Smooth muscle cell of the brain vasculature (primary cell): ENCODE results near the gene ABHD2.
A peak's percentile ranks its signal among the peaks of the same experiment; 100 is the strongest.

Source experiments
- DNase-seq: peaks from one replicate; pipeline ENCODE4 v3.0.0-alpha.2; 2012; ENCODE audit warnings: low read depth, low spot score

Gene ABHD2

DNA sequence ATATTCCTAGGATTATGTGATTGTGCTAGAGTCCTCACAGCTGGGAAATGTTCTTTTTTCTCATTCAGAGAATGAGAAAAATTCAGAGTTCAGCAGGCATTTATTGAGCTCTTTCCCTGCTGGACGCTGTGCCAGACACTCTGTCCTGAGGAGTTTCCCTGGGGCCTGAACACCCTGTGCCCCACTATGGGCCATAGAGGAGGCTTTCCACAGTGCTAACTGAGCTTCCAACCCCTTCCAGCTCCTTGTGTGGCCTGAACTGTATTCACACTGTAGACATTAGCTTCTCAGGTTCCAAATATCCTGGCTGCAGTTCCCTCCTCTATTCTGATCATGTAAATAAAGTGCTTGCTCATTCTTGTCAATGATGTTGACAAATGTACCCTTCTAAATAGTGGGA, 10.0 kb downstream of the ABHD2 start:
- DNase-seq = no peak

DNA sequence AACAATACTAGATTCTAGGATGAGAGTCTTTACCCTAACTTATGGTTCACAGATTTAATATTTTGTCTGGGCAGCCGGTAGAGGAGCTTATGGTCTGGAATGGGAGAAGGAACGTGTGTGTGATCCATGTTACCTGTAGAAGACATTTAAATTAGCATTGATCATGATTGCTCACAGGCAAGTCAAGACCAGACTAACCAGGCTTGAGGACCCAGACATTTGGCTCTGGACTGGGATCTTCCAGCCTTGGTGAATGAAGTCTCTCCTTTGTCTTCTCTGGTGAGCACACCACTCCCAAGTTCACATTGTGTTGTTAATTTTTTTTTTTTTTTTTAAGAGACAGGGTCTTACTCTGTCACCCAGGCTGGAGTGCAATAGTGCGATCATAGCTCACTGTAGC, 11.7 kb downstream of the ABHD2 start:
- no peak for DNase-seq

DNA sequence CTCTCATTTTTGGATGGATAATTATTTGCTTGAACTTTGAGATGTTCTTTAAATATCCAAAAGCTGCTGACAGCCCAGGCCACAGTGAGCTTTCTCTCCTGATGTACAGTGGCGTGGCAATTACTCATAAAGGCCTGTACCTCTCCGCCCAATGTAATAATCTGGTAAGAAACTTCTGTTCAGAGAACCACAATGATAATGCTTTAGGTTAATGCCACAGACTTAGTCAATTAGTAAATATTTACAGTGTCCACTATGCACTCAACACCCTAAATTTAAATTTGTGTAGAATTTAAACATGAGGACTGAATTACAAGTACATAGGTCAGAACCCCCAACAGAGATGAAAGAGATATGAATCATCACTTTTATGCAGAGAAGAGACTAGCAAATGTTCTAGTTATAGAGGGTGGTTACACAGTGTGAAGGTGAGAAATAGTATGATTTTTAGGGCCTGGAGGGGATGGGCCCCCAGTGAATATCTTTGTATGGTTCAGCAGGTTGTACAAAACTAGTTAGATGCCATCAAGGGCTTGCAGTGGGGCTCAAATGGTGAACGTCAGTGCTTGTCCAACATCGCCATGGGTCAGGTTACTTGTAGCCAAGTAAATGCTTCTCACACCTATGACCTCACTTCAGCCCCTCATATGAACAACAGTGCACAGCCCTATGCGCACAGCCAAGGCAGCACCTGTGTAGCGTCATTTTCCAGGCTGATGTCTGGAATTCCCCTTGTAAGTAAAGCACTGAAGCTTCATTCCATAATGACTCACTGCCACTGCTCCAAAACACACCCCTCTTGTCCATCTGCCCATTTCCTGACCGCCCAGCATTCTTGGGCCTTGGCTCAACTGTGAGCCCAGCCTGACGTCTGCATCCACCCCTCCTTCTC, 13.3 kb downstream of the ABHD2 start:
- peak; percentile 74 for DNase-seq

DNA sequence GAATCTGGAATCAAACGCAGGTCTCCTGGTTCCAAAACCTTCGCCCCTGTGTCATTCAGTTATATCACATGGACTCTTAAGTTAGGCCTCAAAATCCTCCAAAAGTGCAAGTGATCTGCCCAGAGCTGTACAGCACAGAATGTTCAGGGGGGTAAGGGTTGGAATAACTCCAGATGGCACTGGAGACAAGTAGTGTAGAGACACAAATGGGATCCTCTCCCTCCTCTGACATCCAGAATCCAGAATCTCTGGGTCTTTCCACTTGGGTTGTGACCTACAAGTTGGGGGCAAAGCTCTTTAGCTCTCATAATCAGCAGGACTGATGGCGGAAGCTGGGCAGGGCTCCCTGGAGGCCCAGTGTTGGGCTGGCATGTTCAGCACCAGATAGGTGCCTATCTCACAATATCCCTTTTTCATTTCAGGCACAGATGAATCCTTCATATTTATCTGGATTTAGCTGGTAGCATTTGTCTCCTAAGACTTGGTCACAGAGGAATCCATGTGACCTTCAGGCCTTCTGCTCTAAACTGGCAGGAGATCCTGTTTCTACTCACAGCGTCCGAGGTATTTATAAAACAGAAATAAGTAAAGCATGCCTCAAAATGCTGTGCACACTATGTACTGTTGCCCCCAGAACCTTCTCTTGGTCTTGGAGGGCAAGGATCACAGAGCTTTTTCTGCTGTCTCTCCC, 15.4 kb downstream of the ABHD2 start:
- no peak for DNase-seq

DNA sequence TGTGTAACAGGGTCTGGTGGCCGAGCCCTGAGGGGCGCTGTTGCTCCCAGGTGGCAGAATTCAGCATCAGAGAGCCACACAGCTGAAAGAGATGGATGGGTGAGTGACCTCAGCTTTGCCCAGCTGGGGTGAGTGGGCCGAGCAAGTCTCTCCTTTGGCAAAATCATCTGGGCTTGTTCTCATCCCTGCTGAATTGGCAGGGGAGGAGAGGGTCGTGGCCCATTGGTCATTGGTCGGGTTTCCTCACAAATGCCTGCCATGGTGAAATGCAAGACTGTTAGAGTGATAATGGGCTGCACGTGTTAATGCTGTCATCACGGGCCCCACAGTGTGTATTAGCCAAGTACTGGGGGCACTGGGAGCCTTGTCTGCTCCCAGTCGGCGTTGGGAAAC, 15.9 kb downstream of the ABHD2 start:
- no peak for DNase-seq

DNA sequence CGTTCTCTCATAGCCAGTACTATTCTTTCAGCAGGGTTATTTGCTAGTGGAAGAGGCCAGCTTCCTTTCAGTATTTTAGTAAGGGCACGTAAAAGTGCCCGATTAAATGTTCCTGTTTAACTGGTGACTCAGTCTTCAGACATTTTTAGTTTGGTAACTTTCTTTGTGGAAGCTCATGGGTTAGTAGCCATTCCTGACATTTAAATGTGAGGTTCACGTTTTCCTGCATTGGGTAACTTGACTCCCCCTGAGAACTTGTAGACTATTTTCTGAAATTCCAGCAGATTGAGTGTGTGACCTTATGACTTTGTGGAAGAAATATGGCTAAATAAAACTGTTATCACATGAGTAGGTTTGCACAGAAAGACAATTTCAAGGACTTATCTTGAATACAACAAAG, 16.9 kb downstream of the ABHD2 start:
- peak; percentile 58 for DNase-seq

DNA sequence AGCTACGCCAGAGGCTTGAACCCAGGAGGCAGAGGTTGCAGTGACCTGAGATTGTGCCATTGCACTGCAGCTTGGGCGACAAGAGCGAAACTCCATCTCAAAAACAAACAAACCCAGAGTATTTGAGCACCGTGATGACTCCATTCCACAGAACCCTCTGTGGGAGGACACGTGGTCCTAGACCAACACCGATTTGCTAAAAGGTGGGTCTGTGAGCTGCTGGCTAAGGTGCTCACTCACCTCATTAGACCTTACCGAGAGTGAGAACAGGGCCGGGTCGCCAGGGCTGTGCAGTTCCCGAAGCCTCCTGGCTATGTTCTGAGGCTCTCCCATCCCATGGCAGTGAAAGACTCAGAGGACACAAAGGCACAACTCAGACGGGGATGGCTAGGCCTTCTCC, 17.9 kb downstream of the ABHD2 start:
- DNase-seq = no peak

DNA sequence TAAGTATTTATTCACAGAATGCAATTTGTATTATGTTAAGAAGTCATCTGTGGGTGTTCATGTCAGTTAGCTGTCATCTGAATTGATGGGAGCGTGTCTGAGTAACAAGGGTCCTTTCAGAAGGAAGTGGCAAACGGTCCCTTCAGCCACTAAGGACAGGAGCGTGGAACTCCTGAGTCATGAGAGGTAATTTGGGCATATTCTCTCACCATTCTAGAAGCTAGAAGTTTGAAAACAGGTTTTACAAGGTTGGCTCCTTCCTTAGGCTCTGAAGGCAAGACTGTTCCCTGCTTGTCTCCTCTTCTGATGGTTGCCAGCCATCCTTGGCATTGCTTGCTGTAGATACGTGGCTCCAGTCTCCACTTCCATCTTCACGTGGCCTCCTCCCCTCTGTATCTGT, 19.7 kb downstream of the ABHD2 start:
- no peak for DNase-seq

DNA sequence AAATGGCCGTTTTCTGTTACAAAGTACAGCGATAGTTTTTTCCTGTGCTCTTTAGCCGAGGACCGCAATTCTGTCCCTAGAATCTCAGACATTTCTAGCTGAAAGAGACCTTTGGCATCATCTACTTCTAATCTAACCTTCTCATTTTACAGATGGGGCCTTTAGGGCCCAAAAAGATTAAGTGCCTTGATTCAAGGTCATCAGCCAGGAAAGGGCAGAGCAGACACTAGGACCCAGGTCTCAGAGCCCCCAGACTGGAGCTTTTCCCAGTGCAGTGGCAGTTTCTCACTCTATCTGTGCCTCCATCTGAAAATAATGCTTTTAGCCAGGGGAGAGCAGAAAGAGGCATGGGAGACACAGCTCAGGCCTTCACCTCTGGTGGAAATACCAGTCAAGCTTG, 20.6 kb downstream of the ABHD2 start:
- no peak for DNase-seq

DNA sequence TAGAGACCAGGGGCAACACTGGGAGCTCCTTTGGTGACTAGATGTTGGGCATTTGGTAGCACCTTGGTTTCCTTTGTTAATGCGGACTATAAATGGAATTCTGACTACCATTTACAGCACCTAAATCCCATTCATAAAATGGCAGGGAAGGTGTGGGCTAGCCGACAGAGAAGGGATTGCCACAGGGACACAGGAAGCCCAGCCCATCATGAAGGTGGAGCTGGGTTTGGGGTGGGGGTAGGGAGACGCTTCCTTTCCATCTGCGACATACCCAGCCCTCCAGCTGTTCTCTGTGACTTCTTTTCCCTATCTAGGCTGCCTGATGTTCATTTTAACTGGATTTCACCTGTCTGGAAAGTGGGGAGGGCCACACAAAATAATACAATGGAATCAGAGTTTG, 21.0 kb downstream of the ABHD2 start:
- no peak for DNase-seq

DNA sequence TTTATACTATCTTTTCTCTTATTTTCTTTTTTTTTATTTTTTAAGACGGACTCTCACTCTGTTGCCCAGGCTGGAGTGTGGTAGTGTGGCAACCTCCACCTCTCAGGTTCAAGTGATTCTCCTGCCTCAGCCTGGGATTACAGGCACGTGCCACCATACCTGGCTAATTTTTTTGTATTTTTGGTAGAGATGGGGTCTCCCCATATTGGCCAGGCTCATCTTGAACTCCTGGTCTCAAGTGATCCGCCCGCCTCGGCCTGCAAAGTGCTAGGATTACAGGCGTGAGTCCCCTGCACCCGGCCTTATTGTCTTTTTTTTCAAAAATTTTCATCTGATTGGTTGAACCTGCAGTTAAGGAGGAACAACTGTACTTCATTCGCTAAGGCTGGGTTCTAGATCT, 21.8 kb downstream of the ABHD2 start:
- no peak for DNase-seq

DNA sequence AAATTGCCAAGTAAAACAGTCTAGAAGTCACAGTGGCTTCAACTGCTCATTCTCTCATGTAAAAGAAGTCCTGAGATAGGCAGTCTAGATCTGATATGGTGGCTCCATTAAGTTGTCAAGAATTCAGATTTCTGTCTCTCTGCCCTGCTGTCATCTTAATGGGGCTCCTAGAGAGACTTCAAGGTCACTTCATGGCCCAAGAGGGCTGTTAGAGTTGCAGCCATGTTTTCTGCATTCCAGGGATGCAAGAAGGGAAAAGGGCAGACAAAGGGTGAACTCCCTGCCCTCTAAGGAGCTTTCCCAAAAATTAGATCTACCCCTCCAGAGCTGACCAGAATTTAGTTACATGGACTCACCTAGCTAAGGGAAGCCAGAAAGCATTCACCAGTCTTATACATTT, 23.1 kb downstream of the ABHD2 start:
- DNase-seq = no peak

DNA sequence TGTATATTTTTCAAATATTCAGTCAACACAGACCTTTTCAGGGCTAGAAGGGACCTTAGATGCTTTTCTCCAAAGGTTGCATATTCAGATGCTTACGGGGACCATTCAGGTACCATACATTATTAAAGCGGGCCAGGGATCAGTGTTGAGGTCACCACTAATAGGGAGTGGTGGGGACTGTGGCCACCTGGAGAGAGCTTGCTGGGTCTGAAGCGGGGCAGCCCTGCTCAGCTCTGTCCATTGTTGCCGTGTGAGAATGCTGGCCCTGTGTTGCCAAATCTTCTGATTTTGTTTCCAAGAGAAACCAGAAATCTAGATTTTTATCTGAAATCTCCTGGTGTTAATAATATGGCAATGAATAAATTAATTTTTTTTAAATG, 23.7 kb downstream of the ABHD2 start:
- DNase-seq = no peak

DNA sequence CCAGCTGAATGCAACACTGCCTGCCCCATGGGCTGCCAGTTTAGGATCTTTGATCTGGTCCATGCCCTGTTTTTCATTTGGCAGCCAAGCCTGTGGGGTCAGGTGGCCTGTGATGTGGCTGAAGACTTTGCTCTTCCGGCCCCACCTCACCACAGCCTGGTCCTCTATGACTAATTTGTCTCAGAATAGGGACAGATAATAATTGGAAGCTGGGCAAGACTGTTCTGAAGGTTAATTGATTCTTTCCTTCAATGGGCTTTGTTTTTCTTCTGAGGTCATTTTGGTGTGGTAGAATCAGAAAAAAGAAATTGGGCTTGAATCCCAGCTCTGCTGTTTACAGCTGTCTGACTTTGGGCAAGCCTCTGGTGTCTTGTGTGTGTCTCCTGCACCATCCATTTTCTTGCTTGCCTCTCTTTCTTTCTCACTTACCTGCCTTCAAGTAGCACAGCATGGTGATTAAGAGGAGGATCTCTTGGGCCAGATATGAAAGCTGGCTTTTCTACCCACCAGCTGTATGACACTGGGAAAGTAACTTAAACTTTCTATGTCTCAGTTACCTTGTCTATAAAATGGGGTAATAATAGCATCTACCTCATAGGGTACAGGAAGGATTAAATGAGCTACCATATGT, 24.2 kb downstream of the ABHD2 start:
- DNase-seq = no peak

DNA sequence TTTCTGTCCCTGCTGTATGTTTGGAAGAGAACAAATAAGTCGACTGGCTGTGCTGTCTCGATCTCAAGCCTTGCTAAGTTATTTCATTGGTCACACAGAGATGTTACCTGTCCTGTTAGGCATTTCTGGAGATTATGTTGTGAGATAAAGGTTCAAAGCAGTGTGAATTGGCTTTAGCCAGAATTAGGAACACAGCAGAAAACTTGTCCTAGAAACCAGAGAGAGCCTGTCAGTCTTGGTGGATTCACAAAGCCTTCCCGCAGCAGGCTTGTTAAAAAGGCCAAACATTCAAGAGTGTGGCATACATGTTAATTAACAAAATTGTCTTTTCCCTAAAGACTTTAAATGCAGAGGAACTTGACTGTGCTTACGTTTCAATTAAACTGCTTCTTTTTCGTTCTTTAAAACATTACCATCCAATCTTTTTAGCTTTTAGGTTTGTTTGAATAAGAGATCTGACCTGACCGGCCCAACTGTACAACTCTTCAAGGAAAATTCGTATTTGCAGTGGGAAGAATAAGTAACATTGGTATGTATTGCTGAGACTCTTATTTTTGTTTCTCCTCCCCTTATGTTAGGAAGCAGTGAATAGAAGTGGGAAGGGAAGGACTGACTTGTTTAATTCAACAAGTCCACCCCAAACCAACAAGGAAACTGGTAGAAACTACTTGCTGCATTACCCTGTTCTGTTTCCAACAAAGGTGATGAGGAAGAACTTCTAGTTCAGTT, 25.2 kb downstream of the ABHD2 start:
- no peak for DNase-seq

DNA sequence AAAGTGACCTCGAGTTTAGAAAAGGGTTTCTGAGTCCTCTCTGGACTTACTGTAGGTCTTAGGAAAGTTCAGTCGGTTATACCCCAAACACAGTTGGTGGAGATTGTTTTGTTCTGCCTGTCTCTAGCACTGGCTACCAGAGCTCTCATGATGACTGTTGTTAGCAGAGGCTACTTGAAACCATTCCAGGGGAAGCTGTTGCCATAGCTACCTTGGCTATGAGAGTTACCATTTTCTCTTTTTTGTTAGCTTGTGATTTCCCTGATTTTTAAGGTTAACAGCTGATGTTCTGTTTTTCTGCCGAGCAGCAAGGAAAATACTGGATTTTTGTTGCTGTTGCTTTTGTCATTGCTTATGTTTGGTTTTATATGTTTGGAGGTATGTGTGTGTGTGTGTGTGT, 26.7 kb downstream of the ABHD2 start:
- DNase-seq = no peak

DNA sequence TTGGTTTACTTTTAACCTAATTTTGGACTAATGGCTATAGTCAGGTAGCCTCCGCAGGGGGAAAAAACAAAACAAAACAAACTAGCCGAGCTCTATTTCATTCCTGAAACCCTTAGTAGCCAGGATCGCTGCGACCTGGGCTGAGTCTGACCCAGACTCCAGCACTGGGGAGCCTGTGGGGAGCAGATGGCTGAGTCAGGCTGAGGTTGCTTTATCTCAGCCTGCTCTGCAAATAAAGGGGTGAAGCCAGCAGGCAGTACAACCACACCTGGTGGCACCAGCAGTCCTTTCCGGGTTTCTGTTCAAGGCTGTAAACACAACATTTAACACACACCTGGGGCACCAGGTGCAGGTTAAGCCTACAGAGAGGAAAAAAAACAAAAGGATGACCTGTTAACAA, 27.3 kb downstream of the ABHD2 start:
- no peak for DNase-seq

DNA sequence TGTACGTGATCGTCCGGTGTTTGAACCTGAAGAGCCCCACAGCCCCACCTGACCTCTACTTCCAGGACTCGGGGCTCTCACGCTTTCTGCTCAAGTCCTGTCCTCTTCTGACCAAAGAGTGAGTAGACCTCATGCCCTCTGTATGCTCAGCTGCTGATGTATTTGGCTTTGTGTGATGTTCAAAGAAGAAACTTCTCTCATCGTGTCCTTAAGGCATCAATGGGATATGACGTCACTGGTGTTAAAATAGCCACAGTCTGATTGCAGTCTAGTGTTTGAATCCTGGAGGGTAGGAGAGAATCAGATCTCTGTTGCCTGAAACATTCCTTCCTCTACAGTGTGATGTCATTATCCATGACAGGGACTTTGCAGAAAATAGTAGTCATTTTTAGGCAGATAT, 28.1 kb downstream of the ABHD2 start:
- no peak for DNase-seq

DNA sequence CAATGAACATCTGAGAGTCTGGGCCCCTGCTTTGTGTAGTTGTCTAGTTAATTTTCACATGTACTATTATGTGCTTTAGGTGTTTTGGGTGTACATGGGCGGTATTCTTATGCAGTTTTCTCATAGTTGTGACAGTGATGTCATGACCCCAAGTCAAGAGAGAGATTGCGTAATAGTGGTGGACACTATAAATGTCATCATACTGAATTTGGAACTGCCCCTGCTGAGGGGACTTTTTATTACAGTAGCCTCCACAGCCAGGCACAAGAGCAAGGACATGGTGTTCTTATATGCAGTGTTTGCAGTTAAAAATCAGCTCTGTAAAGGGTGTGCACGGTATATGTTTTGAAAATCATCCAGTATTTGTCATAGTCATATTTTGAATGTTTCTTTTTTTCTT, 29.5 kb downstream of the ABHD2 start:
- DNase-seq = no peak

DNA sequence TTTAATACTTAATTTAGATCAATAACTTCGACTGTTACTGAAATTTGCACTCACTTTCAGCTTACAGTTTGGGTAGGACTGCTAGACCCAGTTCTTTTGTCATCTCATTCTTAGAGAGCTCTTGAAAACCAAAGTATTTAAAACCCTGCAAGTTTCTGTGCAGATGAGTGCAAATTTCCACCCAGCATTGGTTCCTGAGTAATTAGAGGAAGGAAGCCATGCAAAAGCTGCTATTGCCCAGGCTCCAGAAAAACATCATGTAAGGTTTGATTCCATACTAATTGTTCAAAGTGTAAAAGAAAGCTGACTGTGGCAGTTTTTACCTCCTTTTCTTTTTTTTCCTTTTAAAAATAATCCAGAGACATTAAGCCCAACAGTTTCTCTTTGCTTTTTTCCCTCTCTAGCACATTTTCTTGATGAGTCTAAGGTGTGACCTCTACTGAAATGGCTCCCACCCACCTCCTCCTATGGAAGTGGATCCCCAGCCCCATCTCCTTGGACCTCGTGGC, 30.3 kb downstream of the ABHD2 start:
- no peak for DNase-seq

DNA sequence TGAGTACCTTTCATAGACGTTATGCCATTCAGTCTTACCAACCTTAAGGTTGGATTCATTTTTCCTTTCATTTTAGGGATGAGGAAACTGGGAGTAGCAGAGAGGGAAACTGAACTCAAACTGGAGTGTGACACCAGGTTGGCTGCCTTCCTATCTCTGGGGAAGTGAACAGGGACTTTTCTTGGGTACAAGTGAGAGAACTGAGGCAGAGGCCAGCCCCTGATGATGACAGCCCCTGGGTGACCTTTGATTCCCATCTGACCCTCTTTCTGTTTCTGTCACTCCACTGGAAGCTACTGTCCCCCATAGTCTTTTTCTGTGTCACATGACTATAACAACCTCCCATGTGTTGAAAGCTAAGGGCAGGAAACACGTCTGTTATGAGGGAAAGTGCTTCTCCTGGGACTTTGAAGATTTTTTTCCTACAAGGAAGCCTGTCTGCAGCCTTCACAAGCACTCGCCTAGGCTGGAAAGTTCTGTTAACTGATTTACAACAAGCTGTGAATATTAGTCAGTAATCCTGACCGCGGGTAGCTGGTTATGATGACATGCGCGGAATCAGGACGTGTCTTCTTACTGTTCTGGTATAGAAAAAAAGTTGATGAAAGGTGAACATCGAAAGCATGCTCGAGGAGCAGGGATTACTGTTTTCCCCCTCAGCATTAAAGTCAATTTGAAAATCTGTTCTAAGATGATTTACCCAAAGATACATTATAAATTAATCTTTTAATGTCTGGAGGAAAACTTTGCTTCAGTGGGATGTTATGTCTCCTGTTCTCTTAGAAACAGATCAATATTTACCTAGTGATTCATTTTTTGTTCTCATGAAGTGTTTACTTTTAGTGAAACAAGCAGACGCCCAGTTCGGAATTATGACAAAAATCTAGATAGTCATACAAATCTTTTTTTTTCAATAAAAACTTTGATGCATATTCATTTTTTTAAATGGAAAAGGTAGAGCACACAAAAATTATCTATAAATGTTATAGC, 31.5 kb downstream of the ABHD2 start:
- DNase-seq = peak; percentile 81
